IMR-90 (cell line): ENCODE measurements around the gene SPAG16. TPM values are rescaled to one million over a fixed set of nuclear protein-coding genes. Genes with fewer than 3 reads are reported as not detected.

Source experiments
- ATAC-seq: fragments of 200-7000 bp; cut with Tn5 transposase; 2 replicates; pipeline ENCODE4 v1.9.1; 2020; ENCODE audit warnings: low read depth, mild to moderate bottlenecking, moderate library complexity
- BruUV-seq: library from RNA; stranded (reverse); fragments of 400-500 nt; replicated peaks from 2 replicates; lab custom pipeline; 2021; lab: Mats Ljungman, UMichigan
- CTCF ChIA-PET: fragments of 300-600 bp; formaldehyde crosslinking; extraction: SDS; loops from one replicate; lab custom pipeline; 2021; ENCODE audit warnings: antibody characterized with exemption; lab: Yijun Ruan, JAX
- POLR2A ChIA-PET: fragments of 300-600 bp; sonication (Branson Sonifier 250); formaldehyde crosslinking; loops from one replicate; lab custom pipeline; 2022; ENCODE audit warnings: antibody characterized with exemption; ENCODE audit not compliant: unreplicated experiment; lab: Charles Lee
- DNase-seq: peaks from one replicate; pipeline ENCODE4 v3.0.0; 2013
- H2AFZ ChIP-seq: replicated peaks from 2 replicates; pipeline ENCODE3; 2013; ENCODE audit warnings: low read length, mild to moderate bottlenecking; ENCODE audit not compliant: poor library complexity
- H2AK5ac ChIP-seq: 2 replicates; pipeline ENCODE4 v1.6.1; 2013; ENCODE audit warnings: low read depth, low read length, inconsistent platforms
- H2AK9ac ChIP-seq: replicated peaks from 2 replicates; pipeline ENCODE3; 2013; ENCODE audit warnings: mild to moderate bottlenecking, low read depth, low read length, moderate library complexity; ENCODE audit not compliant: poor library complexity
- H2BK120ac ChIP-seq: 2 replicates; pipeline ENCODE4 v1.6.1; 2013; ENCODE audit warnings: low read depth, low read length, inconsistent platforms
- H2BK15ac ChIP-seq: 3 replicates; pipeline ENCODE4 v1.6.1; 2013; ENCODE audit warnings: low read depth, low read length, inconsistent platforms
- H2BK20ac ChIP-seq: 2 replicates; pipeline ENCODE4 v1.6.1; 2013; ENCODE audit warnings: low read depth, mild to moderate bottlenecking, inconsistent platforms, low read length, moderate library complexity
- H2BK5ac ChIP-seq: 2 replicates; pipeline ENCODE4 v1.6.1; 2013; ENCODE audit warnings: mild to moderate bottlenecking, low read depth, low read length, inconsistent platforms; ENCODE audit not compliant: poor library complexity, severe bottlenecking
- H3K14ac ChIP-seq: replicated peaks from 2 replicates; pipeline ENCODE4 v1.6.1; 2013; ENCODE audit warnings: low read depth, low read length, inconsistent platforms
- H3K18ac ChIP-seq: 2 replicates; pipeline ENCODE4 v1.6.1; 2013; ENCODE audit warnings: low read depth, low read length, control low read depth
- H3K23ac ChIP-seq: 2 replicates; pipeline ENCODE4 v1.6.1; 2013; ENCODE audit warnings: low read depth, low read length, inconsistent platforms
- H3K27ac ChIP-seq: 2 replicates; pipeline ENCODE4 v1.5.1; 2013; ENCODE audit warnings: mild to moderate bottlenecking, control low read depth, low read length; ENCODE audit not compliant: insufficient read depth
- H3K27me3 ChIP-seq: 2 replicates; pipeline ENCODE4 v1.6.1; 2013; ENCODE audit warnings: low read length; ENCODE audit not compliant: control insufficient read depth, insufficient read depth
- H3K36me3 ChIP-seq: 2 replicates; pipeline ENCODE4 v1.6.1; 2013; ENCODE audit warnings: low read length, mixed read lengths; ENCODE audit not compliant: control insufficient read depth, insufficient read depth
- H3K4ac ChIP-seq: 2 replicates; pipeline ENCODE4 v1.6.1; 2013; ENCODE audit warnings: low read depth, low read length, inconsistent platforms
- H3K4me1 ChIP-seq: 2 replicates; pipeline ENCODE4 v1.6.1; 2013; ENCODE audit warnings: low read length, mixed read lengths; ENCODE audit not compliant: control insufficient read depth, insufficient read depth
- H3K4me2 ChIP-seq: 2 replicates; pipeline ENCODE4 v1.6.1; 2013; ENCODE audit warnings: low read depth, mild to moderate bottlenecking, control low read depth, low read length, moderate library complexity
- H3K4me3 ChIP-seq: 2 replicates; pipeline ENCODE4 v1.5.1; 2013; ENCODE audit warnings: low read depth, mild to moderate bottlenecking, control low read depth, low read length, moderate library complexity; ENCODE audit not compliant: insufficient read depth
- H3K56ac ChIP-seq: 2 replicates; pipeline ENCODE4 v1.6.1; 2013; ENCODE audit warnings: low read length, inconsistent platforms; ENCODE audit not compliant: insufficient read depth; ENCODE audit errors: extremely low read depth
- H3K79me1 ChIP-seq, 2 experiments: 2 replicates each; pipeline ENCODE4 v1.6.1; 2013; ENCODE audit warnings: low read length in 2 of 2, inconsistent platforms in 1 of 2, low read depth in 1 of 2
- H3K9ac ChIP-seq: 2 replicates; pipeline ENCODE4 v1.6.1; 2013; ENCODE audit warnings: low read depth, low read length, control low read depth
- H3K9me1 ChIP-seq: 2 replicates; pipeline ENCODE4 v1.6.1; 2013; ENCODE audit warnings: low read length, inconsistent platforms; ENCODE audit not compliant: insufficient read depth
- H3K9me3 ChIP-seq: 2 replicates; pipeline ENCODE4 v1.6.1; 2013; ENCODE audit warnings: low read length; ENCODE audit not compliant: control insufficient read depth, insufficient read depth
- H4K20me1 ChIP-seq: 2 replicates; pipeline ENCODE4 v1.6.1; 2013; ENCODE audit warnings: low read length, inconsistent platforms; ENCODE audit not compliant: insufficient read depth
- H4K5ac ChIP-seq: 2 replicates; pipeline ENCODE4 v1.6.1; 2013; ENCODE audit warnings: mild to moderate bottlenecking, low read depth, low read length, control low read depth
- H4K8ac ChIP-seq, 2 experiments: 2 replicates each; pipeline ENCODE4 v1.6.1; 2013; ENCODE audit warnings: low read depth in 2 of 2, low read length in 2 of 2, control low read depth in 1 of 2, inconsistent platforms in 1 of 2
- H4K91ac ChIP-seq: 2 replicates; pipeline ENCODE4 v1.6.1; 2013; ENCODE audit warnings: low read depth, low read length, inconsistent platforms; ENCODE audit not compliant: insufficient read depth
- BHLHE40 ChIP-seq: fragments of 150-350 bp; IDR thresholded peaks from 2 replicates; pipeline ENCODE4 v1.6.1; 2016; ENCODE audit warnings: mild to moderate bottlenecking, low read depth, low read length
- CEBPB ChIP-seq: IDR thresholded peaks from 2 replicates; pipeline ENCODE4 v1.6.1; 2012; ENCODE audit warnings: low read depth, low read length, improper control_type of control experiment
- CHD1 ChIP-seq: IDR thresholded peaks from 2 replicates; pipeline ENCODE4 v1.6.1; 2012; ENCODE audit warnings: low read depth, low read length, improper control_type of control experiment
- CTCF ChIP-seq: conservative IDR thresholded peaks from 2 replicates; pipeline ENCODE4 v1.5.1; 2012; ENCODE audit warnings: mild to moderate bottlenecking, low read depth, low read length, improper control_type of control experiment
- ELK1 ChIP-seq: fragments of 150-350 bp; IDR thresholded peaks from 2 replicates; pipeline ENCODE4 v1.6.1; 2016; ENCODE audit warnings: low read depth, mild to moderate bottlenecking, low read length, moderate library complexity, borderline replicate concordance
- FOS ChIP-seq: fragments of 150-350 bp; IDR thresholded peaks from 2 replicates; pipeline ENCODE4 v1.6.1; 2016; ENCODE audit warnings: low read depth, low read length
- MAFK ChIP-seq: IDR thresholded peaks from 2 replicates; pipeline ENCODE4 v1.6.1; 2012; ENCODE audit warnings: low read depth, low read length, improper control_type of control experiment
- MAZ ChIP-seq: IDR thresholded peaks from 2 replicates; pipeline ENCODE4 v1.6.1; 2012; ENCODE audit warnings: low read depth, mild to moderate bottlenecking, low read length, improper control_type of control experiment, moderate library complexity, borderline replicate concordance
- MXI1 ChIP-seq: IDR thresholded peaks from 2 replicates; pipeline ENCODE4 v1.6.1; 2012; ENCODE audit warnings: low read depth, mild to moderate bottlenecking, low read length, moderate library complexity, borderline replicate concordance
- NFE2L2 ChIP-seq: fragments of 150-350 bp; IDR thresholded peaks from 2 replicates; pipeline ENCODE4 v1.6.1; 2016; ENCODE audit warnings: low read depth, mild to moderate bottlenecking, low read length
- POLR2A ChIP-seq: IDR thresholded peaks from 2 replicates; pipeline ENCODE4 v1.6.1; 2012; ENCODE audit warnings: mild to moderate bottlenecking, low read depth, low read length
- RAD21 ChIP-seq: IDR thresholded peaks from 2 replicates; pipeline ENCODE4 v1.6.1; 2012; ENCODE audit warnings: low read length, improper control_type of control experiment
- RCOR1 ChIP-seq: IDR thresholded peaks from 2 replicates; pipeline ENCODE4 v1.6.1; 2012; ENCODE audit warnings: mild to moderate bottlenecking, low read length, improper control_type of control experiment; ENCODE audit not compliant: insufficient replicate concordance
- RFX5 ChIP-seq: IDR thresholded peaks from 2 replicates; pipeline ENCODE4 v1.8.0; 2012; ENCODE audit warnings: low read depth, mild to moderate bottlenecking, low read length, moderate library complexity
- SMC3 ChIP-seq: fragments of 150-350 bp; IDR thresholded peaks from 2 replicates; pipeline ENCODE4 v1.6.1; 2016; ENCODE audit warnings: low read depth, mild to moderate bottlenecking, antibody characterized with exemption, low read length, moderate library complexity
- USF2 ChIP-seq: fragments of 150-350 bp; IDR thresholded peaks from 2 replicates; pipeline ENCODE4 v1.6.1; 2017; ENCODE audit warnings: mild to moderate bottlenecking, antibody characterized with exemption, low read length, low read depth
- WGBS, 2 experiments: methylation state at CpG; one replicate each; pipeline versions ENCODE4 v1.1.5 to v1.1.7; 2013; ENCODE audit warnings: missing lambda C conversion rate in 2 of 2; ENCODE audit not compliant: insufficient read length in 1 of 2; ENCODE audit errors: extremely low coverage in 2 of 2; 5-methylcytosine and 5-hydroxymethylcytosine counted together
- dilution Hi-C: fragments of 300-500 bp; cut with HindIII; formaldehyde crosslinking; loops from one replicate; pipeline ENCODE4 v1.14.3; 2018; ENCODE audit warnings: low sequenced_read_pairs; ENCODE audit not compliant: unreplicated experiment
- in situ Hi-C: fragments of 300-500 bp; cut with MboI; formaldehyde crosslinking; loops from 3 replicates; pipeline ENCODE4 v1.14.3; 2019; ENCODE audit warnings: low sequenced_read_pairs, inconsistent platforms, mixed read lengths
- intact Hi-C: fragments of 100-400 bp; cut with micrococcal nuclease; formaldehyde crosslinking; loops from 2 replicates; pipeline ENCODE4 v1.10.0; 2022
- polyA plus RNA-seq, 3 experiments: library from polyadenylated mRNA; depleted of rRNA; stranded (reverse); fragments of >200 nt; gene quantifications; 2 replicates each; pipeline ENCODE4 v1.2.3, GENCODE V29; 2012; ENCODE audit warnings: low replicate concordance in 1 of 3
- total RNA-seq: library from RNA; depleted of rRNA; stranded (reverse); fragments of >200 nt; gene quantifications from 2 replicates; pipeline ENCODE4 v1.2.3, GENCODE V29; 2012

The SPAG16 gene
- total and polyA plus RNA-seq, 2 of the 4 experiments (the other 2 are of a cell fraction), result 7.3 to 13.5 TPM

GRCh38 chr2:214184461-214184860 lies 900.2 kb downstream of the SPAG16 start:
- CTCF ChIA-PET, result no interaction called here
- H4K5ac ChIP-seq, result no peak overlapping the region

More at GRCh38 chr2:214184461-214184860, 900.2 kb downstream of the SPAG16 start:
- in situ Hi-C loops, result no loop called here
- Histone ChIP-seq H3K14ac (no peak overlapping the region), H4K8ac (no peak overlapping the region), H3K18ac (no peak overlapping the region), H2BK20ac (no peak overlapping the region), H3K9me1 (no peaks in the 10 kb centered on the region), H3K4me2 (no peak overlapping the region), H3K27me3 (no peaks in the 10 kb centered on the region), H2AK5ac (no peak overlapping the region), H3K4me3 (no peak overlapping the region), H3K4me1 (no peaks in the 10 kb centered on the region), H4K91ac (no peak overlapping the region), H4K20me1 (no peaks in the 10 kb centered on the region), H2AFZ (no peak overlapping the region), H3K27ac (no peak overlapping the region), H2BK15ac (no peak overlapping the region), H2AK9ac (no peak overlapping the region), H3K9ac (no peak overlapping the region), H3K9me3 (no peaks in the 10 kb centered on the region), H3K79me1 (no peaks in the 10 kb centered on the region), H2BK120ac (no peak overlapping the region), H2BK5ac (no peak overlapping the region), H3K4ac (no peak overlapping the region), H3K56ac (no peak overlapping the region), H3K23ac (no peak overlapping the region), H3K36me3 (no peaks in the 10 kb centered on the region)
- no peak for TF ChIP-seq BHLHE40
- no peak for TF ChIP-seq USF2
- no peak for TF ChIP-seq CHD1
- no peak for TF ChIP-seq FOS
- TF ChIP-seq MAZ, result no peak
- no peak for TF ChIP-seq SMC3
- TF ChIP-seq ELK1, result no peak
- no peak for TF ChIP-seq NFE2L2
- TF ChIP-seq CTCF, result no peak
- TF ChIP-seq MAFK, result no peak
- TF ChIP-seq RFX5, result no peak
- no peak for TF ChIP-seq RCOR1
- TF ChIP-seq CEBPB, result no peak
- TF ChIP-seq POLR2A, result no peak
- TF ChIP-seq RAD21, result no peak
- TF ChIP-seq MXI1, result no peak
- BruUV-seq, result no TSS peak
- DNase-seq (no peak), ATAC-seq (no peak)
- POLR2A ChIA-PET, result no interaction called here
- dilution Hi-C loops, result no loop called here
- WGBS, 2 experiments, result no CpG with 5 or more reads among the region's 2 CpGs
- intact Hi-C loops, result no loop called here
